ENCODE results near the gene DPH2.

DNA sequence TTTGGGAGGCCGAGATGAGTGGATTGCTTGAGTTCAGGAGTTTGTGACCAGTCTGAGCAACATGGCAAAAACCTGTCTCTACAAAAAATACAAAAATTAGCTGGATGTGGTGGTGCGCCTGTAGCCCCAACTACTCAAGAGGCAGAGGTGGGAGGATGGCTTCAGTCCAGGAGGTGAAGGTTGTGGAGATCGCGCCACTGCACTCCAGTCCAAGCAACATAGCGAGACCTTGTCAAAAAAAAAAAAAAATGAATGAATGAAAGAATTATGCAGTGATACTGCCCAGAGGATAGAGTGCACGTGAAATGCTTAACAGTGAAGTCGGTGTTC lies 429 bp upstream of the DPH2 start:
- no peak for TF ChIP-seq CTCF (IDR thresholded peaks at IDR 0.05)
- TF ChIP-seq EP300 (IDR thresholded peaks at IDR 0.05), result no peak
- no peak for TF ChIP-seq POLR2A (IDR thresholded peaks at IDR 0.05)
- no peak for TF ChIP-seq POLR2AphosphoS5 (IDR thresholded peaks at IDR 0.05)

Data from sigmoid colon (tissue), 4 donors.